SK-N-SH (cell line): ENCODE measurements around the gene HIF1AN. TPM values are rescaled to one million over a fixed set of nuclear protein-coding genes. Genes with fewer than 3 reads are reported as not detected.
A peak's percentile ranks its signal among the peaks of the same experiment; 100 is the strongest.

Experiments
- CTCF ChIA-PET: fragments of 300-600, 350-600 bp; formaldehyde crosslinking; extraction: SDS; loops from one replicate; lab custom pipeline; 2021; lab: Yijun Ruan, JAX
- POLR2A ChIA-PET: fragments of 350-600 bp; sonication (Branson Sonifier 250); formaldehyde crosslinking; extraction: SDS; loops from one replicate; lab custom pipeline; 2020; ENCODE audit warnings: antibody characterized with exemption, inconsistent platforms; lab: Yijun Ruan, JAX
- DNase-seq: peaks from one replicate; pipeline ENCODE4 v3.0.0; 2012
- H2AFZ ChIP-seq: fragments of 200-600 bp; sonication (generic); 2 replicates; pipeline ENCODE4 v1.8.1; 2016; ENCODE audit warnings: antibody characterized with exemption, mild to moderate bottlenecking, low read depth
- H3F3A ChIP-seq: fragments of 200-600 bp; sonication (generic); replicated peaks from 2 replicates; pipeline ENCODE3; 2016; ENCODE audit warnings: antibody characterized with exemption, mild to moderate bottlenecking; ENCODE audit not compliant: insufficient read depth
- H3K27ac ChIP-seq, 2 experiments: fragments of 200-500 bp in 1 of 2; fragments of 200-600 bp in 1 of 2; sonication (Bioruptor generic) in 1 of 2; sonication (generic), shearing (Covaris generic) in 1 of 2; 2 replicates each; pipeline versions ENCODE4 v1.5.1 to v1.6.1; 2014 to 2016; ENCODE audit warnings: low read depth in 2 of 2, inconsistent platforms in 1 of 2, low read length in 1 of 2, mild to moderate bottlenecking in 1 of 2, mixed read lengths in 1 of 2
- H3K27me3 ChIP-seq: fragments of 200-600 bp; sonication (generic), shearing (Covaris generic); 2 replicates; pipeline ENCODE4 v1.6.1; 2016; ENCODE audit warnings: mixed run types; ENCODE audit not compliant: insufficient read depth
- H3K36me3 ChIP-seq, 2 experiments: fragments of 200-500 bp in 1 of 2; fragments of 200-600 bp in 1 of 2; sonication (Bioruptor generic) in 1 of 2; sonication (generic) in 1 of 2; replicated peaks in 1 of 2; 2 replicates each; pipeline versions ENCODE3 to v1.5.1; 2014 to 2016; ENCODE audit warnings: low read length in 1 of 2, mild to moderate bottlenecking in 1 of 2; ENCODE audit not compliant: insufficient read depth in 2 of 2, control insufficient read depth in 1 of 2
- H3K4me1 ChIP-seq, 2 experiments: fragments of 200-500 bp in 1 of 2; fragments of 200-600 bp in 1 of 2; sonication (Bioruptor generic) in 1 of 2; sonication (generic), shearing (Covaris generic) in 1 of 2; 2 replicates each; pipeline versions ENCODE4 v1.5.1 to v1.6.1; 2014 to 2016; ENCODE audit warnings: low read depth in 1 of 2, low read length in 1 of 2, mixed run types in 1 of 2; ENCODE audit not compliant: insufficient read depth in 2 of 2, control insufficient read depth in 1 of 2
- H3K4me2 ChIP-seq: fragments of 200-600 bp; sonication (generic), shearing (Covaris generic); 2 replicates; pipeline ENCODE4 v1.6.1; 2017; ENCODE audit warnings: mixed run types
- H3K4me3 ChIP-seq, 2 experiments: fragments of 200-500 bp in 1 of 2; fragments of 200-600 bp in 1 of 2; sonication (Bioruptor generic) in 1 of 2; sonication (generic), shearing (Covaris generic) in 1 of 2; 2 replicates each; pipeline versions ENCODE4 v1.5.1 to v1.8.1; 2014 to 2016; ENCODE audit warnings: low read depth in 2 of 2, inconsistent platforms in 1 of 2, low read length in 1 of 2, mild to moderate bottlenecking in 1 of 2, mixed read lengths in 1 of 2, moderate library complexity in 1 of 2
- H3K79me2 ChIP-seq: fragments of 200-600 bp; sonication (generic); 2 replicates; pipeline ENCODE4 v1.8.1; 2017; ENCODE audit warnings: mild to moderate bottlenecking; ENCODE audit not compliant: insufficient read depth
- H3K9ac ChIP-seq: fragments of 200-600 bp; sonication (generic); 2 replicates; pipeline ENCODE4 v1.6.1; 2017; ENCODE audit warnings: mixed run types
- H3K9me2 ChIP-seq: fragments of 200-600 bp; sonication (generic); 2 replicates; pipeline ENCODE4 v1.6.1; 2017; ENCODE audit warnings: mixed run types
- H3K9me3 ChIP-seq: fragments of 200-600 bp; sonication (generic); 2 replicates; pipeline ENCODE4 v1.6.1; 2017; ENCODE audit warnings: mixed run types, mild to moderate bottlenecking, moderate library complexity
- H4K20me1 ChIP-seq: fragments of 200-600 bp; sonication (generic); 2 replicates; pipeline ENCODE4 v1.6.1; 2017; ENCODE audit warnings: mild to moderate bottlenecking, mixed run types; ENCODE audit not compliant: insufficient read depth
- CHD2 ChIP-seq: fragments of 150-350 bp; IDR thresholded peaks from 2 replicates; pipeline ENCODE4 v1.6.1; 2018; ENCODE audit warnings: low read length; ENCODE audit not compliant: partially characterized antibody
- EP300 ChIP-seq, 2 experiments: IDR thresholded peaks; 2 replicates each; pipeline versions ENCODE4 v1.4.0 to v1.6.1; 2012; ENCODE audit warnings: borderline replicate concordance in 1 of 2, low read depth in 1 of 2, low read length in 1 of 2
- FOXM1 ChIP-seq: IDR thresholded peaks from 2 replicates; pipeline ENCODE4 v1.4.0; 2012; ENCODE audit warnings: low read depth, mild to moderate bottlenecking
- MEF2A ChIP-seq: IDR thresholded peaks from 2 replicates; pipeline ENCODE4 v1.4.0; 2012; ENCODE audit warnings: low read depth, borderline replicate concordance
- NRF1 ChIP-seq: IDR thresholded peaks from 2 replicates; pipeline ENCODE4 v1.6.1; 2012; ENCODE audit warnings: low read depth, mild to moderate bottlenecking, low read length
- RAD21 ChIP-seq: IDR thresholded peaks from 2 replicates; pipeline ENCODE4 v1.6.1; 2012; ENCODE audit warnings: mild to moderate bottlenecking, low read length
- RFX5 ChIP-seq: IDR thresholded peaks from 2 replicates; pipeline ENCODE4 v1.6.1; 2012; ENCODE audit warnings: mild to moderate bottlenecking, improper control_type of control experiment, low read length
- RXRA ChIP-seq: IDR thresholded peaks from 2 replicates; pipeline ENCODE4 v1.4.0; 2012; ENCODE audit warnings: low read depth, mild to moderate bottlenecking, borderline replicate concordance
- SIN3A ChIP-seq: IDR thresholded peaks from 2 replicates; pipeline ENCODE4 v1.6.1; 2012; ENCODE audit warnings: low read depth, mild to moderate bottlenecking, low read length, moderate library complexity, borderline replicate concordance
- TCF12 ChIP-seq: IDR thresholded peaks from 2 replicates; pipeline ENCODE4 v1.4.0; 2012
- TEAD4 ChIP-seq: IDR thresholded peaks from 2 replicates; pipeline ENCODE4 v1.4.0; 2012; ENCODE audit warnings: mild to moderate bottlenecking, borderline replicate concordance; ENCODE audit not compliant: insufficient read depth
- WGBS: methylation state at CpG from one replicate; pipeline ENCODE4 v1.1.6; 2017; ENCODE audit warnings: low lambda C conversion rate; 5-methylcytosine and 5-hydroxymethylcytosine counted together
- polyA plus RNA-seq, 3 experiments: library from polyadenylated mRNA; depleted of rRNA; stranded (reverse); fragments of >200 nt; gene quantifications; 2 replicates each; pipeline ENCODE4 v1.2.3, GENCODE V29; 2012
- TF ChIP-seq, protein P1 (sequence below): IDR thresholded peaks from 2 replicates; pipeline ENCODE4 v1.4.0; 2012; ENCODE audit warnings: low read depth
- TF ChIP-seq, protein P2 (sequence below): fragments of 150-350 bp; IDR thresholded peaks from 2 replicates; pipeline ENCODE4 v1.6.1; 2016; ENCODE audit warnings: mild to moderate bottlenecking, low read depth, low read length
- TF ChIP-seq, protein P3 (sequence below): fragments of 200-600 bp; sonication (generic); IDR thresholded peaks from 2 replicates; pipeline ENCODE4 v1.6.1; 2017; ENCODE audit warnings: antibody characterized with exemption, mild to moderate bottlenecking, moderate library complexity

The HIF1AN gene
- polyA plus RNA-seq, 1 of the 3 experiments (the other 2 are of a cell fraction): 8.1 TPM

GRCh38 chr10:100567826-100568225 is 32.1 kb downstream of the HIF1AN start:
- CTCF ChIA-PET: interaction anchor here (1.0 to 11.5 kb wide), 7 partner anchors 71 to 311 kb away, joined by 3 to 262 read pairs (median 3); partner anchors contain the start of gene PAX2
- H3K4me3 ChIP-seq: no peak overlapping the region

GRCh38 chr10:100568912-100569311 is 33.2 kb downstream of the HIF1AN start:
- DNase-seq: peak; percentile 14
- POLR2A ChIA-PET: no interaction called here
- H3K4me3 ChIP-seq: no peak overlapping the region
- 86% methylated on average over 3 of the region's 3 CpGs for WGBS
- no peak overlapping the region for H2AFZ ChIP-seq
- no peaks in the 10 kb centered on the region for H3K9me2 ChIP-seq
- H3K9me3 ChIP-seq: no peaks in the 10 kb centered on the region
- TF ChIP-seq MEF2A: no peak
- no peak for TF ChIP-seq NRF1
- TF ChIP-seq TCF12: no peak
- no peak for TF ChIP-seq CHD2
- TF ChIP-seq TEAD4: no peak
- no peak for TF ChIP-seq FOXM1
- no peak overlapping the region for H3K27ac ChIP-seq
- no peaks in the 10 kb centered on the region for H3K79me2 ChIP-seq
- no peak overlapping the region for H3K4me2 ChIP-seq
- H3K4me1 ChIP-seq: no peaks in the 10 kb centered on the region
- CTCF ChIA-PET: interaction anchor here (1.0 to 11.5 kb wide), 5 partner anchors 60 to 310 kb away, joined by 3 to 262 read pairs (median 6); partner anchors contain the start of gene PAX2
- no peak overlapping the region for H3K9ac ChIP-seq
- H3K27me3 ChIP-seq: peaks cover 2% of the 10 kb centered on the region; the same call in 1 of the 2 replicates
- H4K20me1 ChIP-seq: no peaks in the 10 kb centered on the region
- no peaks in the 10 kb centered on the region for H3K36me3 ChIP-seq
- no peaks in the 10 kb centered on the region for H3F3A ChIP-seq

More at GRCh38 chr10:100567826-100568225, 32.1 kb downstream of the HIF1AN start:
- H3K9me2 ChIP-seq: no peaks in the 10 kb centered on the region
- H4K20me1 ChIP-seq: no peaks in the 10 kb centered on the region
- H2AFZ ChIP-seq: no peak overlapping the region
- POLR2A ChIA-PET: no interaction called here
- WGBS: 61% methylated on average over 6 of the region's 6 CpGs
- H3K36me3 ChIP-seq: no peaks in the 10 kb centered on the region
- H3K9me3 ChIP-seq: no peaks in the 10 kb centered on the region
- H3K27me3 ChIP-seq: no peaks in the 10 kb centered on the region; the same call in 1 of the 2 replicates
- no peak overlapping the region for H3K4me2 ChIP-seq
- no peak overlapping the region for H3K27ac ChIP-seq
- no peak overlapping the region for H3K9ac ChIP-seq
- no peaks in the 10 kb centered on the region for H3F3A ChIP-seq
- H3K4me1 ChIP-seq: no peaks in the 10 kb centered on the region
- no peaks in the 10 kb centered on the region for H3K79me2 ChIP-seq
- DNase-seq: no peak
- no peak for TF ChIP-seq RFX5
- TF ChIP-seq SIN3A: no peak
- no peak for TF ChIP-seq EP300 (IDR thresholded peaks at IDR 0.05; ENCODE audit: borderline replicate concordance in 1 of 2, low read depth in 1 of 2, low read length in 1 of 2)
- TF ChIP-seq CHD2: no peak
- TF ChIP-seq, protein P1, sequence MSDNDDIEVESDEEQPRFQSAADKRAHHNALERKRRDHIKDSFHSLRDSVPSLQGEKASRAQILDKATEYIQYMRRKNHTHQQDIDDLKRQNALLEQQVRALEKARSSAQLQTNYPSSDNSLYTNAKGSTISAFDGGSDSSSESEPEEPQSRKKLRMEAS: no peak
- TF ChIP-seq RXRA: no peak
- no peak for TF ChIP-seq FOXM1
- TF ChIP-seq RAD21: no peak
- TF ChIP-seq, protein P2, sequence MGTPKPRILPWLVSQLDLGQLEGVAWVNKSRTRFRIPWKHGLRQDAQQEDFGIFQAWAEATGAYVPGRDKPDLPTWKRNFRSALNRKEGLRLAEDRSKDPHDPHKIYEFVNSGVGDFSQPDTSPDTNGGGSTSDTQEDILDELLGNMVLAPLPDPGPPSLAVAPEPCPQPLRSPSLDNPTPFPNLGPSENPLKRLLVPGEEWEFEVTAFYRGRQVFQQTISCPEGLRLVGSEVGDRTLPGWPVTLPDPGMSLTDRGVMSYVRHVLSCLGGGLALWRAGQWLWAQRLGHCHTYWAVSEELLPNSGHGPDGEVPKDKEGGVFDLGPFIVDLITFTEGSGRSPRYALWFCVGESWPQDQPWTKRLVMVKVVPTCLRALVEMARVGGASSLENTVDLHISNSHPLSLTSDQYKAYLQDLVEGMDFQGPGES: no peak
- TF ChIP-seq, protein P3, sequence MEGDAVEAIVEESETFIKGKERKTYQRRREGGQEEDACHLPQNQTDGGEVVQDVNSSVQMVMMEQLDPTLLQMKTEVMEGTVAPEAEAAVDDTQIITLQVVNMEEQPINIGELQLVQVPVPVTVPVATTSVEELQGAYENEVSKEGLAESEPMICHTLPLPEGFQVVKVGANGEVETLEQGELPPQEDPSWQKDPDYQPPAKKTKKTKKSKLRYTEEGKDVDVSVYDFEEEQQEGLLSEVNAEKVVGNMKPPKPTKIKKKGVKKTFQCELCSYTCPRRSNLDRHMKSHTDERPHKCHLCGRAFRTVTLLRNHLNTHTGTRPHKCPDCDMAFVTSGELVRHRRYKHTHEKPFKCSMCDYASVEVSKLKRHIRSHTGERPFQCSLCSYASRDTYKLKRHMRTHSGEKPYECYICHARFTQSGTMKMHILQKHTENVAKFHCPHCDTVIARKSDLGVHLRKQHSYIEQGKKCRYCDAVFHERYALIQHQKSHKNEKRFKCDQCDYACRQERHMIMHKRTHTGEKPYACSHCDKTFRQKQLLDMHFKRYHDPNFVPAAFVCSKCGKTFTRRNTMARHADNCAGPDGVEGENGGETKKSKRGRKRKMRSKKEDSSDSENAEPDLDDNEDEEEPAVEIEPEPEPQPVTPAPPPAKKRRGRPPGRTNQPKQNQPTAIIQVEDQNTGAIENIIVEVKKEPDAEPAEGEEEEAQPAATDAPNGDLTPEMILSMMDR: no peak
